Heart left ventricle (tissue), 13 donors: ENCODE measurements around the gene TOR4A.

ENCODE experiments used
- CTCF ChIP-seq, 12 donors: fragments of 200-600 bp; sonication (generic) in 4 of 12; IDR thresholded peaks; one replicate each; pipeline versions ENCODE4 v1.5.0 to v1.8.0; 2018 to 2022; ENCODE audit warnings: antibody characterized with exemption in 12 of 12, mild to moderate bottlenecking in 5 of 12
- POLR2A ChIP-seq, 2 donors: fragments of 450-650 bp; IDR thresholded peaks; one replicate each; pipeline ENCODE4 v1.6.1; 2017; ENCODE audit warnings: antibody characterized with exemption in 2 of 2, mild to moderate bottlenecking in 2 of 2, moderate library complexity in 2 of 2
- donor health status: ischemic (EF 13 %, LVEDD 7.1; RV severe dilation, severe dysfunction).
- donor health status: DM: no; HTN: yes; CAD: no.
- donor health status: DM: no; HTN: no; CAD: no.
- donor health status: ischemic (EF 25% LVEDD 6.9; RV normal size, moderate dysfunction).
- donor health status: ischemic (EF 25% LVEDD 5.7; RV mildly dilated, moderate dysfunction).
- donor health status: ischemic (EF 35%, LVEDD 5.7; RV mildly dilated, moderate dysfunction).
- donor health status: nonischemic (EF 11% LVEDD 7.7; RV severe dilation, severe dysfunction).
- donor health status: DM: yes; HTN: yes; CAD: no.
- donor health status: PGD.
- donor health status: ischemic (EF 29% LVEDD 5.4; RV normal size, mild dysfunction).
- donor health status: nonischemic (EF 23%, LVEDD 6.1; RV moderate dilation, normal function).

DNA sequence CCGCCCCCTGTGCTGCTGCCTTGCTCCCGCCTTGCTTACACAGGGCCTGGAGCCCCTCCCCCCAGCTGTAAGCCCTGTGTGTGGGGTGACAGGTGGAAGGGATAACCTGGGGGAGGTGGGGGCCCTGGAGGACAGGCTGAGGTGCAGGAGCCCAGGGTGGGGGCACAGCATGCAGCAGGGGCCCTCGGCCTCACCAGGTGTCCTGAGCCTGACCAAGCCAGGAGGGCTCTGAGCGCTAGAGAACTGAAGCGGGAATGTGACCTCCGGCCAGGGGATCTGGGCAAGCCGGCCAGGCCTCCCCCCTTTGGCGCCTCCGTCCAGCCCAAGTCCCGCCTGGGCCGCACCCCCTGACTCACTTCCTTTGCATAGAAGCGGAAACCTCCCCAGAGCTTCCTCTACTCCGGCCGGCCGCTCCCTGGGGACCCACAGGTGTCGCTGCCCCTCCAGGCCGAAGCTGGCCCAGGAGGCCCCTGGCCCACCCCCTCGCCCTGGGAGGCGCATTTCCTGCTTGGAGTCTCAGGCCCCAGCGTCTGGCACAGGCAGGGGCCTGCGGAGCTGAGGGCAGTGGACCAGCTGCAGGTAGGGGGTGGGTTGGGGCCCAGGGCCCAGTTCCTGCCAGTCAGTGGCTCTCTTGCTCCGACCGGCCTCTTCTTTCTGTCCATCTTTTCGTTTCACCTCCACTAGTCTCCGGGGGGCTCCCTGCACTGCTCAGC lies at the start of gene TOR4A:
- TF ChIP-seq CTCF (IDR thresholded peaks at IDR 0.05) (peak in 3 of 12 donors; percentile 5 to 47 (median 23)), POLR2A (IDR thresholded peaks at IDR 0.05) (peak in 1 of 2 donors; percentile 52)
